Stimulated activated CD4-positive, alpha-beta T cell treated with anti-CD3 and anti-CD28 coated beads, TNF-alpha, amount 100 ng/mL, for 4 hours (primary cell): ENCODE results near the gene LIPC.

ENCODE experiments used
- DNase-seq, 3 experiments: peaks; one replicate each; pipeline ENCODE4 v3.0.0-alpha.2; 2020; ENCODE audit warnings: low read depth in 3 of 3

The LIPC gene

GRCh38 chr15:58475573-58476524 is 44.1 kb downstream of the LIPC start:
- no peak for DNase-seq

- DNase-seq = no peak
These were observed 44.9 kb downstream of the LIPC start for GRCh38 chr15:58476525-58477162.

- DNase-seq = no peak
These were observed 45.4 kb downstream of the LIPC start for GRCh38 chr15:58477170-58477569.

- no peak for DNase-seq
These were observed 46.2 kb downstream of the LIPC start for GRCh38 chr15:58478035-58478434.

- no peak for DNase-seq
These were observed 46.8 kb downstream of the LIPC start for GRCh38 chr15:58478579-58478978.

GRCh38 chr15:58479941-58480340 is 48.1 kb downstream of the LIPC start:
- no peak for DNase-seq

GRCh38 chr15:58483376-58483775 is 51.6 kb downstream of the LIPC start:
- no peak for DNase-seq

- no peak for DNase-seq
These were observed 53.2 kb downstream of the LIPC start for GRCh38 chr15:58484791-58485600.

GRCh38 chr15:58486062-58486461 is 54.3 kb downstream of the LIPC start:
- no peak for DNase-seq

- no peak for DNase-seq
These were observed 54.8 kb downstream of the LIPC start for GRCh38 chr15:58486564-58486963.

- DNase-seq = no peak
These were observed 55.4 kb downstream of the LIPC start for GRCh38 chr15:58487041-58487723.

GRCh38 chr15:58487724-58488120 is 55.9 kb downstream of the LIPC start:
- no peak for DNase-seq

GRCh38 chr15:58489289-58490085 is 57.7 kb downstream of the LIPC start:
- DNase-seq = no peak

GRCh38 chr15:58490086-58490887 is 58.5 kb downstream of the LIPC start:
- DNase-seq = no peak

- DNase-seq = no peak
These were observed 59.2 kb downstream of the LIPC start for GRCh38 chr15:58490888-58491473.

GRCh38 chr15:58491499-58492202 is 59.9 kb downstream of the LIPC start:
- no peak for DNase-seq

GRCh38 chr15:58492661-58493397 is 61.0 kb downstream of the LIPC start:
- DNase-seq = no peak

GRCh38 chr15:58494567-58494966 is 62.8 kb downstream of the LIPC start:
- DNase-seq = no peak
